Stimulated activated CD4-positive, alpha-beta T cell treated with anti-CD3 and anti-CD28 coated beads, Interleukin-4, amount 100 ng/mL, for 48 hours (primary cell): ENCODE measurements around the gene OR2T8.
A peak's percentile ranks its signal among the peaks of the same experiment; 100 is the strongest.

Experiments
- DNase-seq, 2 donors: peaks; one replicate each; pipeline ENCODE4 v3.0.0-alpha.2; 2020; ENCODE audit warnings: low read depth in 2 of 2

OR2T8 gene, protein sequence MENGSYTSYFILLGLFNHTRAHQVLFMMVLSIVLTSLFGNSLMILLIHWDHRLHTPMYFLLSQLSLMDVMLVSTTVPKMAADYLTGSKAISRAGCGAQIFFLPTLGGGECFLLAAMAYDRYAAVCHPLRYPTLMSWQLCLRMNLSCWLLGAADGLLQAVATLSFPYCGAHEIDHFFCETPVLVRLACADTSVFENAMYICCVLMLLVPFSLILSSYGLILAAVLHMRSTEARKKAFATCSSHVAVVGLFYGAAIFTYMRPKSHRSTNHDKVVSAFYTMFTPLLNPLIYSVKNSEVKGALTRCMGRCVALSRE

DNA sequence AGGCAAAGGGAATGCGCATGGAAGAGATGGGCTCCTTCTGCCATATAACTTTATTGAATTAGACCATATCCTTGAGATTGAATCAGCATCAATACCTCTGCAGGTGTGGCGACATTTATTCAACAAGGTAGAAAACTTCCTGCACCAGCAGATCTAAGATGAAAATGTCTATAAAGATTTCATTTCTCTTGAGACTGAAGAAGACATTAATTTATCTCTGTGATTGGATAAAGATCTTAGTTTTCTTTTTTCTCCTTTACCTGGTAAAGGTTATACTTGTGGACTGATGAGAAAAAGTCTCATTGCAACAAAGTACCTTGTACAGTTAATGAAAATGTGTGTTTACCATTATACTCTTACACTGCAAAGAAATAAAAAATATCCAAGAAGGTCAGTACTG, at the start of gene OR2T8:
TSS of gene OR2T8 (plus strand) at position 301 of the 400 bp plus-strand sequence. CDS start 766 bp downstream, outside the sequence.
- DNase-seq = no peak

DNA sequence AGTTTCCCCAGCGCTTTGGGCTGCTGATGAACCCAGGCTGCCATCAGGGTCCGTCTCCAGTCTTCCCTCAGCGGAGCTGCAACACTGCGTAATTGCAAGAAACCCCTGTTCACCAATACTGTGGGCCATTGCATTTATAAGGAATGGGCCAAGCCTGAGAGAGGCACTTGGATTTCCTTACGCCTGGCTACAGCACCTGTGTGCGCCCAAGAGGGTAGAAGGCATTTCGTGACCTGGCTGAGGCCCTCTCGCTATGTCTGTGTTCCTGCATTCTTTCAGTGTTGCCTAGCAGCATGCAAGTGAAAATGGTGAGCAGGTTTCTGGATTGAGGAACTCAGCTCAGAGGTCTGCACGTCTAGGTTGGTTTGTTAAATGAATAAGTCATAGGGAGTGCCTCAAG, 36.7 kb upstream of the OR2T8 start:
- DNase-seq = no peak

GRCh38 chr1:247884797-247885413, 35.1 kb upstream of the OR2T8 start:
- DNase-seq = no peak

DNA sequence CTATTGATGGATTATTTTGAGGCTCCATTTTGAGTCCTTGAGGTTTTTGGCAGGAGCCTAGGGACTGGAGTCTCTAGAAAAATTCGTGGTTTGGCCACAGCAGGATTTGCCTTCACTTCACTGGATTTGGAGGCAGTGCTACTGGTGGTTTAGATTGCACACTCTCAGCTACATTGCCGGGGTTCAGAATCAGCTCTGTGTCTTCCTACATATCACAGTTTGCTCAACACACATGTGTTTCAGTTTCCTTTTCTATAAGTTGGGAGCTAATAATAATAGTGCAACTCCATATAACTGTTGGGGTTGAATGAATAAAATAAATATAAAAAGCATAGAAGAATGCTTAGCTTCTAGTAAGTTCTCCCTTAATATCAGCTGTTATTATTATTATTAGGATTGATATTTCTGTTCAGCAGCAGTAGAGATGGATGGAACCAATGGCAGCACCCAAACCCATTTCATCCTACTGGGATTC, 24.9 kb upstream of the OR2T8 start, which contains the start of gene OR2W3:
TSS of gene OR2W3 (plus strand) at position 425 of the 475 bp plus-strand sequence. CDS start at position 425, 0 bp downstream.
- DNase-seq = no peak

GRCh38 chr1:247895976-247896375, 24.1 kb upstream of the OR2T8 start:
- DNase-seq = no peak

- no peak for DNase-seq
Measured at GRCh38 chr1:247904122-247904521, 15.9 kb upstream of the OR2T8 start.

DNA sequence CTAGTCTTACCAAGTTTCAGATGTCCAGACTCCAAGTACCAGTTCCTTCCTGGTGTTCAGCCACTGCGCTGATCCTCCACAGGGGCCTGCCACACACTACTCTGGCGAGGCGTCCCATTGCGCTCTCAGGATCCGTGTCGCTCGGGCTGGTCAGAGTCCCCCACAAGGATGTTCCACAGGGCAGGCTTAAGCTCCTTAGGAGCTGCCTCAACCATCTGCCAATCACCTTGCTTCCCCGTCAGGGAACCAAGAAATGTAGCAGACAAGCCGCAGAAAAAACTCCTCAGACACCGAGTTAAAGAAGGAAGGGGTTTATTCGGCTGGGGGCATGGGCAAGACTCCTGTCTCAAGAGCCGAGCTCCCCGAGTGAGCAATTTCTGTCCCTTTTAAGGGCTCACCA, 14.9 kb upstream of the OR2T8 start:
- DNase-seq = no peak

DNA sequence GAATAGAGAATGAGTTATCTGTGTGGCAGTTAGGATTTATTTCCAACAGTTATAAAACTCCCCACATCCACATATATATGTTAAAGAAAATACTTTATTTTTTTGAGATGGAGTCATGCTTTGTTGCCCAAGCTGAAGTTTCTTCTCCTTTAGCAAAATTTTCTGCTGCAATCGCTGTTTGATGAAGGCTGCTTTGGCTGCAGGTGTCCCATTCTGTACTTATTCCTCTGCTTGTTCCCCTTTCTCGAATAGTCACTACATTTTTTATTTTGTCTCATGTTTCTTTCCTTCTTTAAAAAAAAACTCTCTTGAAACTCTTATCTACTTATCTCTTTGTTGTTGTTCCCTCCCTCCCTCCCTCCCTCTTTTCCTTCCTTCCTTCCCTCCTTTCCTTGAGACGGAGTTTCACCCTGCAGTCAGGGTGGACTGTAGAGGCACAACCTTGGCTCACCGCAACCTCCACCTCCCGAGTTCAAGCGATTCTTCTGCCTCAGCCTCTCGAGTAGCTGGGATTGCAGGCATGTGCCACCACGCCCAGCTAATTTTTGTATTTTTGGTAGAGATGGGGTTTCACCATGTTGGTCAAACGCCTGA, 14.0 kb upstream of the OR2T8 start:
- DNase-seq = no peak

DNA sequence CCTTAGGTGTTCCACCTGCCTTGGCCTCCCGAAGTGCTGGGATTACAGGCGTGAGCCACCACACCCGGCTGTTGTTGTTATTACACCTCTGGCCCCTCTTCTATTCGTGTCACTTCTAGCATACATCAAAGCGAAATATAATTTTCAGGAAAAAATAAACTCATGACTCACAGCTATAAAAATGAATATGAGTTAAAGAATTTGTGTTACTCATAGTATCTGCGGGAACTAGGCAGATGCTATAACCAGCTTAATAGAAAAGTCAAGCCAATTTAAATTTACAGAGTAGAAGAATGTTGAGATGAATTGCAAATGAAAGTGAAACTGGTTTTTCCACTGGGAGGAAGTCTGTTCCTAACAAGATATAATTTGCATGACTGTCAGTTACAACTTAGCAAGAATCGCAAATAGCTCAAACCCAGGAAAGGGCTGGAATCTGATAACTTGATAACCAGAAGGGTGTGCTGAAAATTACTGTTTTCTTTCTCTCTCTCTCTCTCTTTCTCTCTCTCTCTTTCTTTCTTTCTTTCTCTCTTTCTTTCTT, 13.5 kb upstream of the OR2T8 start:
- DNase-seq = no peak

- no peak for DNase-seq
Measured at GRCh38 chr1:247908766-247909165, 11.3 kb upstream of the OR2T8 start.

DNA sequence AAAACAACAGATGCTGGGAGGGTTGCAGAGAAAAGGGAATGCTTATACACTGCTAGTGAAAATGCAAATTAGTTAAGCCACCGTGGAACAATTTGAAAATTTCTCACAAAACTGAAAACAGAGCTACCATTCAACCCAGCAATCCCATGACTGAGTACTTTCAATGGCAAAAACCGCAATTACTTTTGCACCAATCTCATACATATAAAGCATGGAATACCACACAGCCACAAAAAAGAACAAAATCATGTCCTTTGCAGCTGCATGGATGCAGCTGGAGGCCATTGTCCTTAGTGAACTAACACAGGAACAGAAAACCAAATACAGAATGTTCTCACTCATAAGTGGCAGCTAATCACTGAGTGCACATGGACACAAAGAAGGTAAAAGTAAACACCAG, 6.3 kb upstream of the OR2T8 start:
- DNase-seq = no peak

GRCh38 chr1:247914941-247915662, 5.0 kb upstream of the OR2T8 start:
- no peak for DNase-seq

GRCh38 chr1:247923941-247924340, 3.9 kb downstream of the OR2T8 start:
- DNase-seq = no peak

- no peak for DNase-seq
Measured at GRCh38 chr1:247924868-247925267, 4.8 kb downstream of the OR2T8 start, which contains the start of gene OR2AJ1. TSS of gene OR2AJ1 (plus strand) at chr1:247924889. CDS start at chr1:247933769, 8,880 bp downstream.

GRCh38 chr1:247933989-247934388, 13.9 kb downstream of the OR2T8 start:
- no peak for DNase-seq

DNA sequence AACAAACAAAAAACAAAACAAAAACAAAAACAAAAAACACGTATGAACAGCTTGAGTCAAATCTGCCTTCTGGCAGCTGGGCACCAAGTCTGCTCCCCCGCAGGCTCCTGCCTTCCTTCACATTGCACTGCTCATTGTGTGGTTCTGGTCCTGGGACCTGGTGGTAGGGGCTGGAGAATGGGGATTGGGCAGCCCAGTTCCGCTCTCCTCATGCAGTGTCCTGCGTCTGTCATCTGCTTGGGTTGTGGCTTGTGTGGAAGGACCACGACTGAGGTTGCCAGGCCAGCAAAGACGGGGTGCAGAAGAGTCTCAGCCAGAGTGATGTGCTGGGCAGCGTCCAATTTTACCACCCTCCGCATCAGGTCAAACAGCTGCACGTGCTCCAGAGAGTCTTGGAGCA, 15.7 kb downstream of the OR2T8 start:
- DNase-seq = no peak

DNA sequence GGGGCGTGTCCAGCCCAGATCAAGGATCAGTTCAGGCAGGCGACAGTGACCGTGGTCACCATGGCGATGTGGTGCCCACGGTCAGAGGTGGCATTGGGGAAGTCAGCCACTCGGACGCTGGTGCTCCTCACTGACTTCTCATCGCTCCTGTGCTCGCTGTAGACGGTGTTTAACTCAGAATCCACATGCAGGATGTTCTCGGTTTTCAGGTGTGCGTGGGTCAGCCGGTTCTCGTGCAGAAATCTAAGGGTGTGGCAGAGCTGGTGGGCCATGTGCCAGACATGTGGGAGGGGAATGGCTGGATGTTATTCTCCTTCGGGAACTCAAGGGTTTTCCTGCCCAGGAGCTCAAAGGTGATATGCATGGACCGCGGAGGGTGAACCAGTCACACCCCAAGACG, 16.4 kb downstream of the OR2T8 start:
- no peak for DNase-seq

- peak; percentile 49 to 96 for DNase-seq
Measured at GRCh38 chr1:247936965-247937734, 17.1 kb downstream of the OR2T8 start.

GRCh38 chr1:247942624-247943023, 22.6 kb downstream of the OR2T8 start:
- DNase-seq = no peak

GRCh38 chr1:247948558-247948957, 28.5 kb downstream of the OR2T8 start, which contains the start of gene OR2L8:
TSS of gene OR2L8 (plus strand) at chr1:247948858. CDS start at chr1:247948858, 0 bp downstream.
- no peak for DNase-seq

GRCh38 chr1:247953408-247953807, 33.4 kb downstream of the OR2T8 start:
- no peak for DNase-seq
